WTC11 (cell line): ENCODE measurements around the gene CLDN6. TPM values are rescaled to one million over a fixed set of nuclear protein-coding genes. Genes with fewer than 3 reads are reported as not detected.

Experiments used
- ATAC-seq: fragments of 200-7000 bp; cut with Tn5 transposase; 2 replicates; pipeline ENCODE4 v1.10.0; 2021; ENCODE audit warnings: mild to moderate bottlenecking, moderate library complexity
- CTCF ChIA-PET: fragments of 300-600 bp; sonication (Branson Sonifier 250); formaldehyde crosslinking; loops from one replicate; lab custom pipeline; 2021; ENCODE audit warnings: antibody characterized with exemption; lab: Charles Lee
- POLR2A ChIA-PET: fragments of 350-600 bp; sonication (Branson Sonifier 250); formaldehyde crosslinking; loops from one replicate; lab custom pipeline; 2021; ENCODE audit warnings: antibody characterized with exemption; lab: Charles Lee
- DNase-seq: peaks from one replicate; pipeline ENCODE4 v3.0.0; 2021; ENCODE audit warnings: low spot score
- H3K27ac Mint-ChIP-seq: 2 replicates; pipeline ENCODE4 v1.8.0; 2021; ENCODE audit warnings: mixed read lengths
- H3K27me3 Mint-ChIP-seq: 2 replicates; pipeline ENCODE4 v1.8.0; 2021; ENCODE audit warnings: low read depth, mild to moderate bottlenecking, moderate library complexity, mixed read lengths
- H3K36me3 Mint-ChIP-seq: 2 replicates; pipeline ENCODE4 v1.8.0; 2021; ENCODE audit warnings: mixed read lengths
- H3K4me1 Mint-ChIP-seq: 2 replicates; pipeline ENCODE4 v1.8.0; 2022; ENCODE audit warnings: mixed read lengths
- H3K4me3 Mint-ChIP-seq: 2 replicates; pipeline ENCODE4 v1.8.0; 2021; ENCODE audit warnings: mild to moderate bottlenecking, moderate library complexity, mixed read lengths
- H3K9me3 Mint-ChIP-seq: 2 replicates; pipeline ENCODE4 v1.8.0; 2021; ENCODE audit warnings: mixed read lengths
- AR ChIP-seq: fragments of 250-450 bp; sonication (Bioruptor Pico); IDR thresholded peaks from 2 replicates; pipeline ENCODE4 v1.9.0; 2021; ENCODE audit warnings: mild to moderate bottlenecking
- E2F1 ChIP-seq: sonication (generic); formaldehyde crosslinking; IDR thresholded peaks from 2 replicates; pipeline ENCODE4 v1.8.0; 2022; ENCODE audit warnings: mild to moderate bottlenecking, missing genetic modification reagents
- FOXP1 ChIP-seq: sonication (generic); formaldehyde crosslinking; IDR thresholded peaks from 2 replicates; pipeline ENCODE4 v1.8.0; 2022; ENCODE audit warnings: missing genetic modification reagents, mild to moderate bottlenecking, moderate library complexity, borderline replicate concordance
- GABPB1 ChIP-seq: sonication (generic); formaldehyde crosslinking; IDR thresholded peaks from 2 replicates; pipeline ENCODE4 v1.8.1; 2023; ENCODE audit warnings: mild to moderate bottlenecking, missing genetic modification reagents
- IRF1 ChIP-seq: sonication (generic); formaldehyde crosslinking; IDR thresholded peaks from 2 replicates; pipeline ENCODE4 v1.8.0; 2023; ENCODE audit warnings: missing genetic modification reagents
- NFATC4 ChIP-seq: fragments of 250-450 bp; sonication (Bioruptor Pico); IDR thresholded peaks from 2 replicates; pipeline ENCODE4 v1.9.0; 2021; ENCODE audit warnings: mild to moderate bottlenecking
- NR1H2 ChIP-seq: sonication (generic); formaldehyde crosslinking; IDR thresholded peaks from 2 replicates; pipeline ENCODE4 v1.9.0; 2021; ENCODE audit warnings: mild to moderate bottlenecking, moderate library complexity, missing genetic modification reagents
- RELA ChIP-seq: sonication (generic); formaldehyde crosslinking; IDR thresholded peaks from 2 replicates; pipeline ENCODE4 v1.8.1; 2022; ENCODE audit warnings: missing genetic modification reagents, mild to moderate bottlenecking, borderline replicate concordance
- RORB ChIP-seq: fragments of 250-450 bp; sonication (Bioruptor Pico); IDR thresholded peaks from 2 replicates; pipeline ENCODE4 v1.9.0; 2021; ENCODE audit warnings: mild to moderate bottlenecking
- TEAD1 ChIP-seq: sonication (generic); formaldehyde crosslinking; IDR thresholded peaks from 2 replicates; pipeline ENCODE4 v1.8.0; 2022; ENCODE audit warnings: mild to moderate bottlenecking, missing genetic modification reagents
- ZNF232 ChIP-seq: sonication (generic); formaldehyde crosslinking; IDR thresholded peaks from 2 replicates; pipeline ENCODE4 v1.8.0; 2022; ENCODE audit warnings: mild to moderate bottlenecking, missing genetic modification reagents
- ZNF263 ChIP-seq: sonication (generic); formaldehyde crosslinking; IDR thresholded peaks from 2 replicates; pipeline ENCODE4 v1.8.1; 2022; ENCODE audit warnings: low read depth, mild to moderate bottlenecking, moderate library complexity, missing genetic modification reagents
- ZNF396 ChIP-seq: fragments of 250-450 bp; sonication (Bioruptor Pico); IDR thresholded peaks from 2 replicates; pipeline ENCODE4 v1.8.0; 2021; ENCODE audit warnings: mild to moderate bottlenecking, moderate library complexity, borderline replicate concordance
- ZNF532 ChIP-seq: fragments of 250-450 bp; sonication (Bioruptor Pico); IDR thresholded peaks from 2 replicates; pipeline ENCODE4 v1.9.0; 2021; ENCODE audit warnings: mild to moderate bottlenecking, borderline replicate concordance
- total RNA-seq: library from RNA; stranded (reverse); gene quantifications from 3 replicates; pipeline ENCODE4 v1.2.3, GENCODE V29; 2021

Gene CLDN6
- total RNA-seq, 1 experiment from 2014 or later, result 746 TPM

- CTCF ChIA-PET, result interaction anchor here (1.8 kb wide), 1 partner anchor 17 kb away, joined by 6 read pairs; no protein-coding TSS in a partner anchor
- Mint-ChIP-seq H3K36me3 (no peaks in the 10 kb centered on the region), H3K4me1 (peaks cover 28% of the 10 kb centered on the region), H3K27me3 (peaks cover 6% of the 10 kb centered on the region; the same call in 1 of the 2 replicates), H3K27ac (no peak overlapping the region), H3K9me3 (no peaks in the 10 kb centered on the region), H3K4me3 (no peak overlapping the region)
- POLR2A ChIA-PET, result no interaction called here
- DNase-seq, result no peak
- no peak for ATAC-seq
- TF ChIP-seq TEAD1 (CRISPR knock-in tag), result no peak
- no peak for TF ChIP-seq RELA (CRISPR knock-in tag)
- no peak for TF ChIP-seq E2F1 (CRISPR knock-in tag)
- TF ChIP-seq IRF1 (CRISPR knock-in tag), result no peak
- TF ChIP-seq ZNF263 (CRISPR knock-in tag), result no peak
- no peak for TF ChIP-seq RORB (CRISPR knock-in tag)
- no peak for TF ChIP-seq NFATC4 (CRISPR knock-in tag)
- no peak for TF ChIP-seq GABPB1 (CRISPR knock-in tag)
- TF ChIP-seq ZNF232 (CRISPR knock-in tag), result no peak
- TF ChIP-seq NR1H2, result no peak
- TF ChIP-seq, all 79 proteins: peak for 0
Measured at GRCh38 chr16:2987286-2987685, 30.7 kb downstream of the CLDN6 start.

GRCh38 chr16:2986623-2987188 is 31.3 kb downstream of the CLDN6 start:
- ChIA-PET POLR2A (no interaction called here), CTCF (interaction anchor here (1.8 to 2.0 kb wide), 2 partner anchors 16 to 73 kb away, joined by 6 to 8 read pairs; no protein-coding TSS in a partner anchor)
- peaks cover 33% of the 10 kb centered on the region for H3K4me1 Mint-ChIP-seq
- H3K4me3 Mint-ChIP-seq, result no peak overlapping the region
- peaks cover 6% of the 10 kb centered on the region; the same call in 1 of the 2 replicates for H3K27me3 Mint-ChIP-seq
- DNase-seq (no peak), ATAC-seq (no peak)
- H3K27ac Mint-ChIP-seq, result no peak overlapping the region
- no peaks in the 10 kb centered on the region for H3K9me3 Mint-ChIP-seq
- TF ChIP-seq ZNF396 (CRISPR knock-in tag), result no peak
- no peak for TF ChIP-seq FOXP1 (CRISPR knock-in tag)
- TF ChIP-seq IRF1 (CRISPR knock-in tag), result no peak
- no peak for TF ChIP-seq AR (CRISPR knock-in tag)
- no peak for TF ChIP-seq ZNF532 (CRISPR knock-in tag)
- no peaks in the 10 kb centered on the region for H3K36me3 Mint-ChIP-seq
